Lung microvascular endothelial cell (primary cell): Measurements from ENCODE around the gene SNX8. TPM values are rescaled to one million over a fixed set of nuclear protein-coding genes. Genes with fewer than 3 reads are reported as not detected.

Source experiments
- DNase-seq, 2 donors: peaks; one replicate each; pipeline versions ENCODE4 v3.0.0 to v3.0.0-alpha.2; 2010; ENCODE audit warnings: low read depth in 2 of 2
- total RNA-seq: library from RNA; depleted of rRNA; stranded (reverse); fragments of >200 nt; gene quantifications from 2 replicates; pipeline ENCODE4 v1.2.1, GENCODE V29; 2014

The SNX8 gene
- total RNA-seq, 1 donor from 2014 or later = 5.6 TPM

DNA sequence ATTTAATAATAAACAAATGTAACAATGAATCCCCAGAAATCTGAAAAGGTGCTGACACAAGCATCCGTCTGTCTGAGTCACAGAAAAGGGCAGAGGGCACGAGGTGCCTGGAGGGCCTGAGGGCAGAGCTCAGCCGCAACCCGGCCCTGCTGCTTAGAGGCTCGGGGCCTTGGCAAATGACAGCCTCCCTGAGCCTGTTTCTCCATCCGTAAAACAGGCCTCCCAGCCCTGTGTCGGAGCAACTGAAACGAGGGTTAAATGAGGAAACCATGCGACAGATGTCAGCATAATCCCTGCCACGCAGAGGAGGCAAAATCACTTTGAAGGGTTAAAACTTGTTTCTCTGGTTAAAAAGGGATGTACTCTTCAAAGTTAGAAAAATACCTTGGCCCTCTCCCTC lies 47.3 kb downstream of the SNX8 start:
- peak; percentile 38 to 41 for DNase-seq

DNA sequence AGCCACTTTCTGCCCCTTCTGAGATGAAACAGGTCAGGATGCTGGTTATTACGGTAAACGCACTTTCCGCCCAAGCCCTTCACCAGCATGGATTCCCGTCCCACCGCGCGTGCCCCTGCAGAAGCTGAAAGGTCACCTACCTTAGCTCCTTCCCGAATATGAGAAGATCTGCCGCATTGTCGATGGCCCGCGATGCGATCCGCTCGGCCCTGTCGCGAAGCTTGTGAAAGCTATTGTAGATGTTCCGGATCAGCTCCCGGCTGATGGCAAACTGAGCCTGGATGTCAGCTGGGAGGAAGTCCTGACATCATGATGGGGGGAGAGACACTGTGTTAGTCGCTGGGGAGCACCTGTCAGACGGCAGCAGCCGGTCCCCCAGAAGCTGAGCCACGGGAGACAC lies 50.1 kb downstream of the SNX8 start:
- no peak for DNase-seq

DNA sequence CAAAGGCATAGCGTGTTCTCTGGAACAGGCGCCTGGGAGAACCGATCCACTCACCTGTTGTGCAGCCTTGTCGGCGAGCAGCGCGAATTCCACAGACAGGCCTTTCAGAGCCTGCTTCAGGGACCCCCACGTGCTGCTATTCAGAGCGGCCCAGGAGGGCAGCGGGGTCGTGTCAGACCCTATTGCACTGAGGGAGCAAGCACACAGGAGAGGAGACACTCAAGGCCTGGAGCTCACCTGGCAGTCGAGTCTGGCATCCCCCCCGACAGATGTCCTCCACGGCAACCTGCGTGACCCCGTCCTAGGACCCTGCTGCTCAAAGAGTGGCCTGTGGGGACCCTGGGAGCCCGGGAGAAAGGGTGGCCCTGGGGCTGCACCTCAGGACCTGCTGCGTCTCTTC lies 51.1 kb downstream of the SNX8 start:
- DNase-seq = no peak

DNA sequence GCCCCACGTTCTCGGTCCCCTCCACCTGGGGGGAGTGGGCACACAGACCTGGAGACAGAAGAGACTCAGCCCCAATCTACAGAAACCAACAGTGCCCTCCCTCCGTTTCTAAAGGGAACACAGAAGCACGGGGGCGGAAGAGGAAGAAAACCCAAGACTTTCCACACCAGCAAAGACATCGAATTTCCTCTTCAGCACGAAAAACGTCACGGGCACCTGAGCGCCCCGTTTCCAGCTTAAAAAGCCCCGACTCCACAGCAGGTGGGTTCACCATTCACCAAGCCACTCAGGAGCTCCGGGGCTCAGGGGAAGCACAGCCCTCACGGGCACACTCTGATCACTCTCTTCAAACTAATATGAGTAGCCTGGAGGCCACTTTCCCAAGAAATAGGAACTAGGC lies 52.6 kb downstream of the SNX8 start:
- DNase-seq = no peak

DNA sequence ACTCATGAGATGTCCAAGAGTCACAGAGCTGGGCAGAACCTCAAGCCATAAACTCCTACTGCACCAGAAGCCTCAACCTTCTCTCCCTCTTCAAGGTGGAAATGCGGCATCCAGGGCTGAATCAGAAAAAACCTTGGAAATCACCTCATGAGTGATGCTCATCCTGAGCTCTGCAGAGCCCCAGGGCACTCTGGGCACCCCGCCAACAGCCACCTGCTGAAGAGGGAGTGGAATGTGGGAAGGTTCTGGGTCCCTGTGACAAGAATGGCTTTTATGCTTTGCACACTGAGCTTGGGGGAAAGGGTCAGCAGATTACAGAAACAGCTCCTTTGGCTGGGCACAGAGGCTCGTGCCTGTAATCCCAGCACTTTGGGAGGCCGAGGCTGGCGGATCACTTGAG lies 53.4 kb downstream of the SNX8 start:
- DNase-seq = peak in 1 of 2 donors; percentile 30

DNA sequence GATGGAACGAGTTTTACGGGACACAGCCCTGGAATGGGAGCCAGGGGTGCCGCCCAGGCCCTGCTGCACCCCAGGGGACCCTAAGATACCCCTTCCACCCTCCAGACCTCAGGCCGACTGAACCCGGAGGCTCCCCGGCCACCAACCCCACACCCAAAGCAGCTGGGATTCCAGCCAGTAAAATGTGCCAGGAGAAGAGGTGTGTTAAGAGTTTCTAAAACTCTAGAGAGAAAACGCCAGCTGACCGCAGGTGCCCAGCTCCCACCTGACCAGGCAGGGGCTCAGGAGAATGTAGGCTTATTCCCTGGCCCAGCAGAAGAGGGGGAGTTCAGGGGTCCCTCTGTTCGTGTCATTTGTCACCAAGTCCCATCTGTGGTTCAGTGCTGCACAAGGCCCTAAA lies 54.8 kb downstream of the SNX8 start:
- DNase-seq = no peak

DNA sequence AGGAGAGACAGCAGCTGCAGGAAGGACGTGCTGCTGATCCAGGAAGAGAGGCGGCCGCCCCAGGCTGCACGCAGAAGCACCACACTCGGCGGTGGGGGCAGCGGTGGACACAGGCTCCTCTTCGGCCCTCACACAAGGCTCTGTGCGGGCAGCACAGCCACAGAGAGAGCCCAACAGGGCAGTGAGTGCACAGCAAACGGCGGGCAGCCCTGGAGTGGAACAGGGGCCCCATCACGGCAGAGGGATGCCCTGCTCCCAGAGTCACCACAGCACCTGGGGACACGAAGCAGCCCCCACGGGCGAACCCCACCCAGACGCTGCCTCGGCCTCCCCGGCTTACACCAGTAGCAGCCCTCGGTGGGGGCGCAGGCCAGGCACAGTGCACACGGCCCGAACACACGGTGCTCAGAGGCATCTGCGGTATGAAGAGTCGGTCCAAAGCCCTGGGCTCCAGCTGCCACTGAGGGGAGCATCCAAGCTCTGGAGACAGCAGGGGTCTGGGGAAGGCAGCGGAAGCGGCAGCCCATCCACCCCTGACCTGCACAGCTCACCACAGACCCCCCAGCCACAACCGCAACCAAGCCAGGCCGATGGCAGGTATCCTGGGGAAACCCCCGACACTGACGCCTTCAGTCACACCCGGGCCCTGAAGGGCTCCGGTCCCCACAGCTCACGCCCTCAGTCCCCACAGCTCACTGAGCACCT lies 55.4 kb downstream of the SNX8 start:
- DNase-seq = no peak

DNA sequence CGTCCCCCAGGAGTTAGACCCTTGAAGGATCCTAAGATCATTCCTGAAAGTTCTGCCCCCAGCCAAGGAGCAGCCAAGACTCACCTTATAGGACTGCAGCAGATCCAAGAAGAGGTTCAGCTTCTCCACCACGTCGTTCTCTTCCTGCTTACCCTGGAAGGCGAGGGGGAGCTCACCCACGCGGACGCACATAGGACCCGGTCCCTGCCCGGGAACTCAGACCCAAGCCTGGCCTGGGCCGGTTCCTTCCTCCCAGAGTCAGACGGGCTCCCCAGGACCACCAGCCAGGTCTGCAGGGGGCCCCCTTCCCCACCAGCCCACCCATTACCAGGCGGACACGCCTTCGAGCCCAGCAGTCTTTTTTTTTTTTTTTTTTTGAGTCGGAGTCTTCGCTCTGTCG lies 56.6 kb downstream of the SNX8 start:
- DNase-seq = no peak

DNA sequence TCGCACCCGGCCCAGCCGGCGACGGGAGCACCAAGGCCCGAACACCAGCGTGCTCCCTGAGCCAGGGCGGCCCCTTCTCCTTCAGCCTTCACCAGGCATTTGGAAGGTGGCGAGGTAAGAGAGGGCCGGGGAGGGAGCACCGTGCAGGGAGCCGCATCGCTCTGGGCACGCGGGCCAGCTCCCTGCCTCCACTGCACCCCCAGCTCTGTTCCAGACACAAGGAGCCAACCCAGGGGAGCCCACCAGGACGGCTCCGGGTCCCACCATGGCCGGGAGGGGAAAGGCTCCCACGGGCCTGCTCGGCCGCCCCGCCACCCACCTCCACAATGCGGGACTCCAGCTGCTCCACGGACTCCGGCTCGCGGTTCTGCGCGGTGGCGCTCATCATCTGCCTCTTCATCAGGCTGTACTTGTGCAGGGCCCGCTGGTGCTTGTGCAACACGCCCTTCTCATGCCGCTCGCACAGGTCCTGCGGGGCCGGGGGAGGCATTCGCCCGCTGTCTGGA lies 57.1 kb downstream of the SNX8 start:
- DNase-seq = no peak

DNA sequence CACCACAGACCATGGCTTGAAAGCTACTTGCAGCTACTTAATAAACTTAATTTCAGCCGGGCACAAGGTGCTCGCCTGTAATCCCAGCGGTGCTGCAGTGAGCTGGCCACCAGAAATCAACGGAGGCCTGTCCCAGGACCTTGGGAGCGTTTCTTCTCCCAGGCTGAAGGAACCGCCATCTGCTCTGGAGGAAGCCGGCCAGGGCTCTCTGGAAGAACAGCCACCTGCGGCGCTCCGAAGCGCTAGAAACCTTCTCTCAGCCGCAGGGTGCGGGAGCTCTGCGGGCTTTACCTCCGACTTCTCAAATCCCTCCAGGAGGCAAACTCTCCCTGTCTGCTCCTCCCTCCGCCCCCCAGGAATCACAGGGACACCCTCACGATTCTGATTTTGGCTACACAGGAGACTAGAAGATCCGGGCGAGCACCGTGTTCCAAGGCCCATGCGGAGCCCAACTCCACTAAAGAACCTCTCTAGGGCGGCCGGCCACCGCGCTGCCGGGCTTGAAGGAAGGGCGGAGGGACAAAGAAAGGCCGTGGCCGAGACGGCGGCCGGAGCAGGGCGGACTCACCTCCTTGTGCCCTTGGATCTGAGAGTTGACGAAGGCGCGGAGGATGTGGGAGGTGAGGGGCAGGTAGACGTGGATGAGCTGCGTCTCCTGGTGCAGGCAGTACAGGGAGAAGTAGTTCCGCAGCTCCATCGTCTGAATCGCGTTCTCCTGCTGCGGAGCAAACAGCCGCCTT lies 57.8 kb downstream of the SNX8 start:
- no peak for DNase-seq

DNA sequence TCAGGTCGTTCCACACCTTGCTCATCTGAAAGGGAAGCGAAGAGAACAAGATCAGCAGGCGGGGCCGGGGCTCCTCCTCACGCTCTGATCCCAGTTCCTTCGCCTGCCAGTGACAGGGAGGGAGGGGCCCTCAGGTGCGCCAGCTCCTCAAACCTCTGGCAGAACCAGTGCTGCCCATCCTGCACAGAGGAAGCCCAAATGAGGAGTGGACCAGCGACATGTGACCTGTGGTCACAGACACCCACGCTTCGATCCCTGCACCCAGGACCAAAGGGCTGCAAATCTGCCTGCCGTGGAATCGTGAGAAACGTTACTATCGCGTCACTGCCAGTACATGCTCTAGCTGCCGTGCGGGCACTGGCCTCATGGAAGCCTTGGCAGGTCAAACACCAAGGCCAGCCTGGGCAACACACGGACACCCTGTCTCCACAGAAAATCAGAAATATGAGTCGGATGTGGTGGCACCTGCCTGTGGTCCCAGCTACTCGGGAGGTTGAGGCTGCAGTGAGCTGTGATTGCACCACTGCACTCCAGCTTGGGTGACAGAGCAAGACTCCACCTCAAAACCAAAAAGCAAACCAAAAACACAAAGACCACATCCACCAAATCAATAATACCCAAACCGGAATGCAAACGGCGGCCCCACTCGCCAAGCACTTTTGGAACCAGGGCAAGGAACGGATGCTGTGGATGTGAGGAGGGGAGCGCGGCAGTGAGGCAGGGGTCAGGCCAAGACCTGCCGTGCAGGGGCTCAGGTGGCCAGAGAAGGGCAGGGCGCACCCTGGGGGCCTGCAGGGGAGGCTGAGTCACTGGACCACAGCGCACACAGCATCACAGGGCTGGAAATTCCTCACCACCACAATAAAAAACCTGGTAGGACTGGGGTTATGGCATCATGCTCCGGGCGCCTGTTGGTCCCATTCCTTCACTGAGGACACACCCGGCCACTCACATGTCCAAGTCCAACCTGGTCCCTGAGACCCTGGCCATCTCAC lies 58.8 kb downstream of the SNX8 start:
- DNase-seq = no peak

DNA sequence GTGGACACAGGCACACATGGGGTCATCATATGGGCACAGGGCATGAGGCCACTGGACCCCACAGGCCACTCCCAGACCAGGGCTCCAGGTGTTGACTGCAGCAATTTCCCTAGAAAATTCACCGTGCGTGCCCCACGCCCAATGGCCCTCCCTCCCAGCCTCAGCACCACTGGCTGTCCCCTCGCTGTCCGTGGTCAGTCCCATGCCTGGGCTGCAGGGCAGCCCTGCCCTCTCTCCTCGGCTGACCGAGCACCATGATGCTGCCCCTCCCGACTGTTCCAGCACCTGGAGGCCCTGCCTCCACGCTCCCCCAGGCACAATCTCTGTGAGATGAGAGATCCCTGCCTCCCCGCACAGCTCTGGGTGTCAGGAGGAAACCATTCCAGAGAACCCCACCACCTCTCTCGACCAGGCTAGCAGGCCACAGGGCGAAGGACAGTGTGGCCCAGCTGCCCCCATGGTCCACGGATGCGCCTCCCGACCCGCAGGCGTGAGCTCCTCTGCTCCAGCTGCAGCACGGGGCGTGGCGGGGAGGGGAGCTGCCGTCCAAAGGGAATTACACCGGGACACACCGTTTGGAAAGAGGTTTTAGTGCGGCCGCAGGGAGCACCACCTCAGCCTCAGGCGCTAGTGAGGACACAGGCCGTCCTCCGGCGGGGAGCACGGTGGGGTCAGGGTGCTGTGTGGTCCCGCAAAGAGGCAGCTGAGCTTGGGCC lies 59.7 kb downstream of the SNX8 start:
- no peak for DNase-seq

DNA sequence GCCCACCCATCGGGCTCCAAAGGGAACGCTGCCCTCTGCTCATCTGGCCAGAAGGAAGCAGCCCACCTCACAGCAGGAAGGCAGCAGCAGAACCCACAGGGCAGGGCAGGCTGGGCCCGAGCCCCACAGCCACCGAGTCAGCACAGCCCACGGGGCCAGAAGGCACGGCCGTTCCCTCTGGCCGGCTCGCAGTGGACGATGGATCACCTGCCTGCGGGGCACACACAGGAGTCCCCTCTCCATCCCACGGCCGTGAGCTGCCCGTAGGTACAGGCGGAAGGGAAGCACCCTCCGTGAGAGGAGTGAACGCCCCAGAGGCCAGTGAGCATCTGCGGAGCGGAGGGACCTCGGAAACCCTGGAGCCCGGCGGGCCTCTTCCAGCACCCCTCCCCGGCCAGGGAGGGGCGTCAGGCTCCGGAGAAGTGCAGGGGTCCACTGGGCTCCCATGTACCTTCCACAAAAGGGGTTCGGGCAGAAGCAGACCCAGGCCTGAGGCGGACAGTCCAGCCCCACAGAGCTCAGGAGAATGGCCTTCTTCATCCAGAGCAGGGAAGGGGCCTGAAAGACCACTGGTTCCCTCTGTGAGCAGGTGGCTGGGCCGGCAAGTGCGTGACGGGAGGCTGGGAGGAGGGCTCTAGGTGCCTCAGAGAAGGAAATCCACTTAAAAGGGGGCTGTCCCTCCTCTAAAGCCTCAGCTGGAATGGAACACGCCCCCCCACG lies 60.6 kb downstream of the SNX8 start:
- DNase-seq = no peak

DNA sequence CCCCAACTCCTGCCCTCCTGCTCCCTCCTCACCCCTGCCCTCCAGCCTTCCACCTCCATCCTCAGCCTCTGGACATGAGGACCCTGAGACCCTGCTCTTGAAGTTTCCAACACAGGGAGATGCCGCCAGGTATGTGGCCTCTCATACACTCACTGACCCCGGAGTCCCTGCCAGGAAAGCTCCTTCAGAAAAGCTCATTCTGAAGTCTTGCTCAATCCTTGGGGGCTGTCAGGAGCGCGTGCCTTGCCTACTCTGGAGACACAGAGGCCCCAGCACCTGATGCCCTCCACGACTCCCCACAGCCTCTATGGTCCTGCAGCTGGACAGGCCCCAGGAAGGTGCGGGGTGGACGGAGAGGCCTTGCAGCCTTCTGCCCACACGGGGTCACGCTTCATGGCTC lies 61.2 kb downstream of the SNX8 start:
- no peak for DNase-seq

DNA sequence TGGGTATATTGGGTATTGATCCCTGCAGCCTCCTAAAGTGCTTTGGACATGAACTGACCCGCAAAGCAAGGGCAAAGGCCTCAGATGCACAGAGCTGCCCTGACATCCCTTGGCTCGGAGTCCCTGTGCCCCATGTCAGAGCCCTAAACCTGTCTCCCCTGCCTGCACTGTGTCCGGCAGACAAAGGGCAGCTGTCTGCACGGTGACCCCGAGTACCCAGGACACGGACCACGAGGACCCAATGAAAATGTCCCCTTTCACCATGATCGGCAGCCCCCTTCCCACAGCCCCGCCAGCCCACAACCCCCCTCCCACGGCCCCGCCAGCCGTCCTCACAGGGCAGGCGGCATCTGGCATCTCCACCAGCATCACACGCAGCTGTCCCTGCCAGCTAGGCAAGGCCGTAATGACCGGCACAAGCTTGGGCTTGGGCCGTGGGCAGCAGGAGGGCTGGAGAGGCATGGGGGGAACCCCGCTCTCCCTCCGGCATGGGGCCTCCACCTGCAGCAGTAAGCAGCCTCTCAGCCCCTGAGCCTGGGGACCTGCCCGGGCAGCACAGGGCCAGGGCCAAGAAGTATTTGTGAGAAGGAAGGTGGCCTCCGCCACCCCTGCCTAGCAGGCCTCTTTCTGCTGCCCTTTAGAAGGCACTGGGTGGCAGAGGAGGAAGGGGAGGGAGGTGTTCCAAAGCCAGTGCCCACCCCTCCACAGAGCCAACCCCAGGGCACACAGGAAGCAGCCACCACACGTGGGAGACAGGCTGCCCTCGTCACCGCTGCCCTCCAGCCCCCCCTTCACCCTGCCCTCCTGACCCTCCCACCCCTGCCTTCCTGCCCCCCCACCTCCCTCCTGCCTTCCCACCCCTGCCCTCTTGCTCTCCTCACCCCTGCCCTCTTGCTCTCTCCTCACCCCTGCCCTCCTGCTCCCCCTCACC lies 62.1 kb downstream of the SNX8 start:
- DNase-seq = no peak

DNA sequence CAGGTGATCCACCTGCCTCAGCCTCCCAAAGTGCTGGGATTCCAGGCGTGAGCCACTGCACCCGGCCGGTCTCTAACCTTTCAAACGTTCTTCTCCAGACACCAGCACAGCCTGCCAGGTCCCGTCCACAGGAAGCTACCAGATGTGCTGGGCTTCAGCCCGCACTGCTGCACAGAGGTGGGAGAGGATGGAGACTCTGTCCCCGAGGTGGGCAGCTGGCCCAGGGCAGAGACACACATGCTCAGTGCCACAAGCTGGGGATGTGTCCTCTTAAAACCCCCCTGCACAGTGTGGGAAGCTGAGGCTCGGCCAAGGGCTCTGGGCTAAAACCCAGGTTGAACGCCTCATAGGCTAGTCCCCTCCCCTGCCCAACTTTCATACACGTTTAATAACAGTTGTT lies 62.9 kb downstream of the SNX8 start:
- no peak for DNase-seq

DNA sequence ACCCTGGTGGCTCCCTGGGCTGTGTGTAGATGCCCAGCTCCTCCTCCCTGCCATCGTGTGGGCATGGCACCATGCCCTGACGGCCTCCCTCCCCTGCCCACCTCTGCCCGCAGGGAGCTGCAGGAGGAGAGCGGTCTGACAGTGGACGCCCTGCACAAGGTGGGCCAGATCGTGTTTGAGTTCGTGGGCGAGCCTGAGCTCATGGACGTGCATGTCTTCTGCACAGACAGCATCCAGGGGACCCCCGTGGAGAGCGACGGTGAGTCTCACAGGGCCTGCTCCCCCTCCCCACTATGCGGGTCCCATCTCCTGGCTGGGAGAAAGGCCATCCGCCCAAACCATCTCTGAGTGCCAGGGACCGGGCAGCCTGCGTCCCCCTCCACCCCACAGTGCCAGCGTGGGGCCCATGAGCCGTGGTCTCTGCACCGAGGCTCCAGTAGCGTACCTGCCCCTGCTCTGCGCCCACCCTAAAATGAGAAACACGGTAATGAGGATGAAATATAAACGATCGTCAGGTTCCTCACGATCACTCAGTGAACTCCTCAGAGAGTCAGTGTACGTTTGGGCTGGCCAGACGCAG lies 64.4 kb downstream of the SNX8 start:
- DNase-seq = no peak

DNA sequence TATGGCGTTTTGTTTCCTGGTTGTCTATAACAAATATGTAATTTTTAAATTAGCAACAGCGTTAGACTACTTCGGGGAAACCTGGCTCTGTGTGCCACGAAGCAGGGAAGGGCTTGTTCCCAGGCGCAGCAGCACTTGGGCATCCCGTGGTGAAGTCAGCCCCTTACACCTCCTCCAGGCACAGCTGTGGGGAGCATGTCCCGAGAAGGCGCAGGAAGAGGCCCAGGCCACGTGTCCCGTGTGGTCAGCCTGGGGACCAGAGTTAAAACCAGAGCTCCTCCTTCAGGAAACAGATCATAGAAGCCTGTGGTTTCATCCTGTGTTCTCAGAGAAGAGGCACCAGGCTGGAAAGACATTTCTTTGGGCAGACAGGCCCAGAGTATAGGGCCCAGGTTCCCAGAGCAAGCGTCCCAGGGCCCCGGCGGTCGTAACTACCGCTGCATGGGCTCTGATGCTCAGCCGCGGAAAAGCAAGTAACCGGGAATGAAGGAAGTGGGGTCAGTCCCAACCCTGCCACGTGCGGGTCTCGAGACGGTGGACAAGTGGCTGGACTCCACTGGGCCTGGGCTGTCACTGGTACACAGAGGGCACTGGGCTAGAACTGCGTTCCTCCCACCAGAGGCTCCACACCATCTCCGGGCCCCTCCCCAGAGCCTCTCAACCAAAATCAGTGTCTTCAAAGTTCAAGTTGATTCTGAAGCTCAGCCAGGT lies 65.1 kb downstream of the SNX8 start:
- peak; percentile 58 to 93 for DNase-seq
